HG03280 (cell line): ENCODE results near the gene XYLT1.

Experiments
- ATAC-seq: cut with Tn5 transposase; IDR thresholded peaks from one replicate; pipeline ENCODE4 v1.9.1; 2021; ENCODE audit warnings: mild to moderate bottlenecking, moderate library complexity; ENCODE audit not compliant: unreplicated experiment

The XYLT1 gene

DNA sequence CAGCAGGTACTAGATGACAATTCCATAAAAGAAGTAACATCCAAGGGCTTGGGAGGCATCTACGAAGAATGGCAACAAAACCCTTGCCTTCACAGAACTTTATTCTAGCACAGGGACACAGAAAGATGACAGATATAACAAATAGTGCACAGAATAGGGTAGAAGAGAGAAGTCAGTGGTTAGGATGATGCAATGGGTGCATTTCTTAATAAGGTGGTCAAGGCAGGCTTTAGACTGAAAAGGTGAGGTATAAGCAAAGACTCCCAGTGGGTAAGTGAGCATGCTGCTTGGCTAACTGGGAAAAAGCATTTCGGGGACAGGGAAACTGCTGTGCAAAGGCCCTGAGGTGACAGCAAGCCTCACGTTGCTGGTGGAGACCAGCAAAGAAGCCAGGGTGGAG lies 175.9 kb downstream of the XYLT1 start:
- no peak for ATAC-seq

DNA sequence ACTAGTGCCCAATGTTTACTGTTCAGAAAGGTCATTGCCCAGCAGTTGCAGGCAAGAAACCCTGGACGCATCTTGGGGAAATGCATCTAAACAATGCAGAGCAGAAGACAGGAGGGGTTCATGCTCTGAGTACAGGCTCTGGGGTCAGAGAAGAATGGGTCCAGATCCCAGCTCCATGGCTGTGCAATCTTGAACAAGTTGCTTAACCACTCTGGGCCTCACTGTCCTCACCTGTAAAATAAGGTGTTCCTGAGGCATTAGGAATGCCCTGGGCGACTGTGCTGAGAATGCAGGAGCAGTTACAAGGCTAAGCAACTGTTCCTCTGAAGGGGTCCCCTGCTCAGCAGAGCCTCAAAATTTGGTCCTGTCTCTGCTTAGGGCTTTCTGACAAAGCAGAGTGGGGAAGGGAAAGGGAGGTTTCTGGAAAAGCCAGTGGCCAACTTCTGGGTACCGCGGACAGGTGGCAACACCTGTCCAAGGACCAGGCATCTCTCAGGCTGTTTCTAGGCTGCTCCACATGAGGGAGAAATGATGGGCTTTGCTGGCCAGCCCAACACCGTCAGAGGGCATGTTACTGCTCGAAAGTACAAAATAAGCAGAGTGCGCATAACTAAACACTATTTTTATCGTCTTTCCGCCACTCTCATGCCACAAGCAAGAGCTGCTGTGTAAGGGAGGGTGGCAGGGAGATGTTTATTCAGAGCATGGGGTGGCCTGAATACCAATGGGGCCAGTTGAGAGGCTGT lies 176.8 kb downstream of the XYLT1 start:
- no peak for ATAC-seq

DNA sequence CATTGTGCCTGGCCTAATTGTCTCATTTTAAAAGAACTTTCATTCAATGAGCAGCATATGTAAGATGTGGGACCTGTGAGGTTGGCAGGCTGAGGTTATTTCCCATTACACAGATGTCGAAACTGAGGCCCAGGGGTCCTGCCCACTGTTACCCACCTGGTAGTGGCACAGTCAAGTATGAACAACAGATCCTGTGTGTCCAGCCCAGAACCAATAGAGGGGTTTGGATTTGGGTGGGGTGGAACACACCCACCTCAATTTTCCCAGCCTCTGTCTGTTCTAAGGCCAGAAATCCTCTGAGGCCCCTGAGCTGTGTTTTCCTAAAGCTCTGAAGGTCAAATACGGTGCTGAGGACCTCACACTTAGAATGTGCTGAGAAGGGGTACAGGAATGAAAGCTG lies 179.5 kb downstream of the XYLT1 start:
- no peak for ATAC-seq

DNA sequence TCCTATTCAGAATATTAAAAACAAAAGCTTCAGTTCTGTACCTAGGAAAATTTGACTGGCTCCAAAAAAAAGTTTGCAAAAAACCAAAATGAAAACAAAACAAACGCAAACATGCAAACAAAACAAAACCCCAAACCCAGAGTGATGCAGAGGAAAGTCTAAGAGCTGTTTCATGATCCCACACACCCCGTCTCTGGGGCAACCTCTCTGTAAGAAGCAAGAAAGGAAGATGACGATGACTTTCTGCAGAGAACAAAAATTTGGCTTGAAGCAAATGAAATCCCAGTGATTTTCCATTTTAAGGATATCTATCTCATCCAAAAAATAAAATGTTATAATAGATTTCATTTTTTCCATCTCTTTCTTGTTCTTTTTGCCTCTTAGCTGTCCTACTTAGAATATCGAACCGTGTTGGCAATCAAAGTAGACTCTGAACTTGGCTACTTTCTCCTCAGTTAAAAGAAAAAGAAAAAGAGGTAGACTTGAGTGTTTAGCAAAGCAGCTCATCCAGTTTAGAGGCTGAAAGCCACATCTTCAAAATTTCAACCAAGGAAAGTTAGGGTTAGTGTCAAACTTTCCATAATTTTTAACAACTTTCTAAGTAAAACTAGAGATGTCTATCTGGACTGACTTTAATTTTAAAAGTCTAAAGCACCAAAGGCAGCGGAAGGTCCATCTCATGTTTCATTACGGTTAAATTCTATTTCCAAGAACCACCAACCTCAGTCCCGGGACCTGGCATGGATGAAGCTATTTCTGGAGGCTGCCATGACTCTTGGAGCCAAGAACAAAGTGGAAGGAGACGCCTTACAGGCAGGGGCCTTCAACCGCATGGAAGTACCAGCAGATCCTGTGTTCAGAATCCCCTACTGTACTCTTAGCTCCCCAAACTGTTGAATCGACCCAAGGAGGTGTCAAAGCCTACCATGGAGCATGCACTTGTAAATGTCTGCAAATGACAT lies 180.8 kb downstream of the XYLT1 start:
- ATAC-seq, result no peak

DNA sequence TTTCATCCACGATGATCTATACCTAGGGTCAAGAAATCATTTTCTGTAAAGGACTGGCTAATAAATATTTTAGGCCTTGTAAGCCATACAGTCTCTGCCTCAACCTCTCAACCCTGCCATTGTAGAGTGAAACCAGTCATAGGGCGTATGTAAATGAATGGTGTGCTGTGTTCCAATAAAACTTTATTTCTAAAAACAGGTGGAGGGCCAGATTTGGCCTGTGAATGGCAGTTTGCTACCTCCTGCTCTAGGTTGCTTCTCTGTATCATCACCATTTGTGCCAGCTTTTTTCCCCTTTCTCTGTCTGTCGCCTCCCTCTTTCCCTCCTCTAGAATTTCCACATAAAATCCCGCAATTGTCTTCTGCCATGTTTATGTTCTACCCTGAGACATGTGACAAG lies 181.7 kb downstream of the XYLT1 start:
- ATAC-seq, result no peak

DNA sequence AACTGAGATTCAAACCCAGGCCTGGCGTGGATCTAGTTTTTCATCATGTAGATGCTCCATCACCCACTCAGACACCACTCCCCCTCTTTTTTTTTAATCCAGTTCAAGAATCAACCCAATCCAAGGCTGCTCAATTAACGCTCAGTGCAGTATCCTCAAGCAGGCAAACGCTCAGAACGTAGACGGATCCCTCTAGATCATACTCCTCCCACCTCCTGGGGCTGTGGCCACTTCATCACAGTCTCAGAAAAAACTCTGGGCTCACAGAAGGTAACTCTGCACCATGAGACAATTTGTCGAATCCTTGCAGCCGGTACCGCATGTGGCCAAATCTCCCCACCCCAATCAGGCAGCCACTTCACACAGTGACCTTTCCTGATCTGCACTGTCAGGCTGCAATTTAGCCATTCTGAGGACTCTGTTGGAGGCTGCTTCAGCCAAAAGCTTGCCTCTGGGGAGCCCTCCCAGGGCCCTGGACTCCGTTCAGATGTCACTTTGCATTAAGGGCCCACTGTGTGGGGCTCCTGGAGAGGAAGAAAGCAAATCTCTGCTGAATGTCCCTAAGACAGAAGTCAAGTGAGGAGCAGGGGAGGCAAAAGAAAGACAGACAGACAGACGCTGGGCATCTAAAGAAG lies 183.5 kb downstream of the XYLT1 start:
- no peak for ATAC-seq

DNA sequence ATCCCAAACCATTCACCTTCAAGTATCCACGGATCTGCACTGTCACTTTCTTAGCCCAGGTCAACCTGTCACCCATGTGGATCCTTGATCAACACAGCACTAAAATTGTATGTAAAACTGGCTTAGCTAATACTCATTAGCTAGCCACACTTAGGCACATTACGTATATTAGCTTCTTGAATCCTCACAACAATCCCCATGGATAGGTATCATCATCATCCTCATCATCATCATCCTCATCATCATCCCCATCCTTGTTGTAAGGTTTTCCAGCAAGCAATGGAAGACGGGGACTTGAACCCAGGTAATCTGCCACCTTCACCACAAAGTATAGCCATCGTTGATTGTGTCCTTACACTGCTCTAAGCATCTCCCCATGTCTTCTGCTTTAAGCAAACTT lies 184.3 kb downstream of the XYLT1 start:
- ATAC-seq, result no peak

DNA sequence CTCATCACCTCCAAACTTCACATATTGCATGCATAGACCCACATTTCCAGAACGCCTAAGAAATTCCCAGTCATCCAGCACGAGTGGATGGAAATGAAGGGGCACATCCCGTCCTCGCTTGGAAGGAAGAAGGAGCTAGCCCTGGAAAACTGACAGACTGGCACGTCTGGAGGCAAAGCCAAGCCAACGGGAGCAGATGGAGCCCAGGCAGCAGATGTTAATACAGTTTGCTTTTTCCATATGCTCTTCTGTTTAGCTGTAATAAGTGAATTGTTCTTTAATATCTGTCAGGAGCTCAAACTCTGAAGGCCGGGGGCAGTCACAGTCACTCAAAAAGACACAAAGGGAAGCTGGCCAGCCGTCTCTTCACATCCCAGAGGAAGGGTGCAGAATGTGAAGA lies 187.7 kb downstream of the XYLT1 start:
- no peak for ATAC-seq

DNA sequence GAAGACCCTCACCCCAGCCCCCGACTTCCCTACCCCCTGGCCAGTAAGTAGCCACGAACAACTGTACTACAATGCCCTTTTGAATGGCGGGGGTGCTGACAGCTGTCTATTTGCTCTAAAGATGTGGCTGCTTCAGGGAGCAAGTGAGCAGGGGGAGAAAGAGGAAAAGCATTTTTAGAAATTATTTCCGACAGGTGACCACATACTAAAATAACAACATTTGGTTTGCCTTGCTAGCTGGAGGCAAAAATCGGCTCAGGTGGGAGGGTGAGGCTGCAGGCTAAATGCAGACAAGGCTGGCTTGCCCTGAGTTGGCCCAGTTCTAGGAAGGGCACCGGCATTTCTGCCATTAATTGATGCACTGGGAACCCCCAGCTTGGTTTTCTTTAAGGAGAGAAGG lies 188.5 kb downstream of the XYLT1 start:
- ATAC-seq, result no peak

DNA sequence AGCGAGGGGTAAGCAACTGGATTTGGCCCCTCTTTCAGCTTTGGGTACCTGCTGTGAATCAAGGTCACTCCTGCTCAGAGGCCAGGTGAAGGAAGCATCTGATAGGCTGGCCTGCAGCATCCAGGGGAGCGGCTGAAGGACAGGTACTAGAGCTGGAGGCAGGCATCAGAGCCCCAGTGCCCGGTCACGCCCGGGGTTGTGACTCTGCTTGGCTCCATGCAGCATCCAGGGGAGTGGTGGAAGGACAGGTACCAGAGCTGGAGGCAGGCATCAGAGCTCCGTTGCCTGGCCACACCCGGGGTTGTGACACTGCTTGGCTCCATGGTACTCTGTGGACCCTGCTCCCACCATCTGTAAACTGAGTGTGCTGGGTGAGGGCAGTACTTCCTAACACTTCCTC lies 189.7 kb downstream of the XYLT1 start:
- ATAC-seq, result no peak

DNA sequence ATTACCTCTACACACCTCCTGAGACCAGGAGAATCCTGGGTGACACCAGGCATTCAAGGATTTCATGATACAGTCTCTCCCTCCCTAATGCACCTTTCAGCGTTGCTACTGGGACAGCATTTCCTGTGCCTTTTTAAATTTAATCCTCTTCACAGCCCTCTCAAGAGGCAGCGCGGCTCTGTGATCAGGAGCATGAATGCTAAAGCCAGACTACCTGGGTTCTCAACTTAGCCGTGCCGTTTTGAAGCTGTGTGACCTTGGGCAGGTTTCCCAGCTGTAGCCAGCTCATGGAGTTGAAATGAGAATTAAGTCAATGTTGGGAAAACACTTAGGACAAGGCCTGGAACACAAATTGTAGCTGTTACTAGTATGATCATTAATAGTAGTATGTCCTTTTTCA lies 191.8 kb downstream of the XYLT1 start:
- ATAC-seq, result no peak

DNA sequence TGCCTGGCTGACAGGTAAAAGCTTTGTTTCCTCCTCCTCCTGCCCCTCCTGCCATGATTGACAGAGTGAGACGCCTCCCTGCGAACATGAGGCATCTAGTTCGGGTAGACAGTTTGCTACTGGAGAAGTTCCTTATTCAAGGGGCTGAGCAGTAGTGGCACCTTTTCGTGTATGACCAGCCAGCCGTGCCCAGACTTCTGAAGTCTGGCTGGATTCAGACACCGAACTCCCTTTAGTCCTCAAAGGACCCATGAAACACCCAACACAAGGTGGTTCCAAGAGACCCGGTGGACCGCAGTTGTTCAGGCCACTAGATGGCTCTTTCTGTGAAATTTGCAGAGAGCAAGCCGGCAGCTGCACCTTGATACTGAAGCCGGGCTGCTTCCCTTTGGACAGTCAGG lies 192.8 kb downstream of the XYLT1 start:
- ATAC-seq, result no peak

DNA sequence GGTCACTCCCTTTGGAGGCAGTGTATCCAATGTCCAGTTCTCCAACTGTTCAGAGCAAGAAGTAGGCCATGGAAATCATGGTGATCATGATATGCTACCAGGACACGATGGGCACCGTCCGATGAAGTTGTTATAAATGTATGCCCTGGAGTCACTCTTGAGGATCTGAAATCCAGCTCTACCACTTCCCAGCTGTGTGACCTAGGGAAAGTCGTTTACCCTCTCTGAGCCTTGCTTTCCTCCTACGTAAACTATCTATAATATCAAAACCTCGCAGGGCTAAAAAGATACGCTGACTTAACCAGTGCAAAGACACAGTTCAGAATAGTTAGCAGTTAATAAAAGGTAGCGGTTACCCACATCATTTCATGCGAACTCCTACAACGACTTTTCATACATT lies 194.2 kb downstream of the XYLT1 start:
- ATAC-seq, result no peak

DNA sequence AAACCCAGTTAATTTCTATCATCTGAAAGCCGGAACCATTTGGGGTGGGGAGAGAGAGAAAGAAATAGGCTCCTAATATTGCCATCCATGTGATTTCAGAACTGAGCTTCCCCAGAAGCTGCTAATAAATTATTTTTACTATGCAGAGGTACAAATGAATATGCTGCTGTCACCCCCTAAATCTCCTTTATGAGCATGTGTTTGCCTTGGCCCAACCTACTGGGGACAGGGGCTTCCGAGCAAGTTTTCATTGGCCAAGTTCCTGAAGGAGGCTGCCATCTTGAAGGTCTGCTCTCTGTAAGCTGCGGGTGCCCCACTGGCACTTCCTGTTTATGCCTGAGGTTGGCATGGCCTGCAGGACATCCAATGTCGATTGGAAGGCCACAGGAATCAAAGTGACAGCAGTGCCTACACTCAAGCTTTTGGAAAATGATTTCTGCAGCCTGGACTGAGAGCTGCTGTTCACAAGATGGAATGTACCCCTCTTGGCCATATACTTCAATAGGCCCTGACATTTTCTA lies 194.7 kb downstream of the XYLT1 start:
- ATAC-seq, result no peak

DNA sequence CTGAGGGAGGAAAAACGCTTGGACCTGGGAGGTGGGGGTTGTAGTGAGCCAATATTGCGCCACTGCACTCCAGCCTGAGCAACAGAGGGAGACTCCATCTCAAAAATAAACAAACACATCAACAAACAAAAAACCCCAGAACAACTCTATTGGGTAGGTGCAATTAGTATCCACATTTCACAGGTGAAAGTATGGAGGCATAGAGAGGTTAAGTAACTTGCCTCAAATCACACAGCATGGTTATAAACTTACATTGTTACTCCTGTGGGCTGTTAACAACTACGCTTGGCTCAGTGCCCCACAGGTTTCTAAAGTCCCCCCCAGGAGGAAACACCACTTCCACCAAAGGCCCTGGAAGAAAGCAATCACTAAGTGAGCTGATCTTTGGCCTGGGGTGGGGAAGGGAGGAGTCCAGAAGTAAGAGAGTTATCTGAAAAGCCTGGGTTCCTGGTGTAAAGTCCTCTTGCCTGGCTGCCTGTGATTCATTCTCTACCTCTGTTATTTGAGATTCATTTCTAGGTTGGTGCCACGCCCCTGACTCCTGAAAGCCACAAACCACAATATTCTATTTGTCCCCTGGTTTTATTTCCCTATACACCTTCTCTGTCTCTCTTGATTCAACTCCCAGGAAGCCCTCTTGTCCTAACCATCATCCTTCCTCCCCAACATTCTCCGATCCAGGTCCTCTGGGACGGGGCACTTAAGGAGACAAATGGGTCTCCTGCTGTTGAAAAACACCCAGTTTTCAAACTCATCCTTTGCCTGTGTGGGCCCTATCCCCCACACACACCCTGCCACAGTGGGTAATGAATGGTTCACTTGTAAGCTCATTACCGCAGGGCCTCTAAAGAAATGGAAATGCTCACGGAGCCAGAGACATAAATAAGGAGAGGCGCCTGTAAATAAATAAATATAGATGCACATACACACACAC lies 195.4 kb downstream of the XYLT1 start:
- no peak for ATAC-seq

DNA sequence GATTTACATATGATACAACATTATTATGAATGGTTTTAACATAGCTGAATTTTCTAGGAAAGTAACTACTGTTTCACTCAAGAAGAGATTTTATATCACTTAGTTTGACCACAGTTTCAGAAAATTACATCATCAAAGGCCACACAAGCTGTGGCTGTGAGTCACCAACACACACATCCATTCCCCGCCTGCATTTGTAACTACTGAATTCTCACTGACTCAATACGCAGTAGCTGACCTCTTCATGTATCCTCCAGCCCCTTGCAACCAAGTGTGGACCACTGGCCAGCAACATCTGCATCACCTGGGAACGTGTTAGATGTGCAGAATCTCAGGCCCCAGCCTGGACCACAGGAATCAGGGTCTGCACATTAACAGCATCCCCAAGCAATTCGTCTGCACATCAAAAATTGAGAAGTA lies 197.6 kb downstream of the XYLT1 start:
- no peak for ATAC-seq

DNA sequence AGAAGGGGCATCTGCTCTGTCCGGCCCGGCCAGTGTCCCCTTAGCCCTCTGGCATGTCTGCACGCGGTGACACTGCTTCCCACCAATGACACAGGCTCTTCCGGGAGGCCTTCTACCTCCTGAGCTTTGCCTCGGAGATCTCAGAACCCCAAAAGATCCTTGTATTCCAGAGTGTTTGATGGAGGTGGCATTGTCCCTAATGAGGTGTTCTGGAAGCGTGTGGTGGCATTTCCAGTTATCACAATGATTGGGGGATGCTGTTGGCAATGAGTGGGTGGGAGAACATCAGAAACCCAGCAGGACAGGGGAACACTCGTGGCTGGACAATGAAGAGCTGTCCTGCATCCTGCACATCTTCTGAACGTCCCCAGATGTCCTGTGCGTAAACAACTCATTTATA lies 198.0 kb downstream of the XYLT1 start:
- no peak for ATAC-seq

DNA sequence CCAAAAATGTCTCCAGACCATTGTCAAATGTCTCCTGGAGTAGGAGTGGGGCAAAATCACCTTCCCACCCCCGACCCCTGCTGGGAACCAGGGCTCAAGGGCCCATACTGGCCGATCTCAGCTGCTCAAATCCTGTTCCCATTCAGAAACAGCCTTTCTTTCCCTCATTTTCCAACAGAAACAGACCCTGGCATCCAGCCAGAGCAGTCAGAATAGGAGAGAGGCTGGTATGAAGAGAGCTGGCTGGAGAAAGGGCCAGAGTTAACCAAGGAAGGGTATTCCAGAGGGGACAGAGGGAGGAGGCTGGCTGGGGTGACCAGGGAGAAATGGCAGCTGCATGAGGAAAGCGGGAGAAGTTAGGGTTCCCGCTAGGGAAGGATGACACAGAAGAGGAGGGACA lies 199.1 kb downstream of the XYLT1 start:
- ATAC-seq, result no peak

DNA sequence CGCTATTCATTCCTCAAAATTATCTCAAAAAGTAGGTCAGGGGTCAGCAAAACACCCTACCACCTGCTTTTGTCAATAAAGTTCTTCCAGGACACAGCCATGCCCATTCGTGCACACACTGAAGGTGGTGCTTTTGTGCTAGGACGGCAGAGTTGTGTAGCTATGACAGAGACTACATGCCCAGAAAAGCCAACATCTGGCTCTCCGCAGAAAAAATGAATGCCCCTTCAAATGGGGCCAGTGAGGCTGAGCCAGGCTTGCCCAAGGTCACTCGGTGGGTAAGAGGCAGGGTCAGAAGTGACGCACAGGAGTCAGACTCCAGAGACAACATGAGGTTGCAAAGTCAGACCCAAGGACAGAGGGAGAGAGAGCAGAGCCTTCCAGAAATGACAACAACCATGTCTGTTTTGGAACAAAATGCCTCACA lies 200.1 kb downstream of the XYLT1 start:
- no peak for ATAC-seq

DNA sequence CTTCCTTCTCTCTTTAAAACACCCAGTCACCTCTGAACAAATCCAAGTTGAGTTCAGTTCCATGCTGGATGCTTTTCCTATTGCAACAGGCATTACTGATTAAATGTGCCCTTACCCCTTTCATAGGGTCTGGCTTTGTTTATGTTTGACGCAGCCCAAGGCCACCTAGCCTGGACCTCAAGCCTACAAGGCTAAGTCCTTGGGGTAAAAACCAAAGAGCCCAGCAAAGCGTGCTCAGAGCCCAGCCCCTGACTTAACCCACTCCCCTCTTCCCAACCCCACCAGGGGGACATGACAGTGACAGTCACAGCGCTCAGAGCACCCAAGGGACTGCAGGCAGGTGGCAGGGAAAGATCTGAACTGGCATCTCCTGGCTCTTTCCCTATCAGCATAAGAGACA lies 200.6 kb downstream of the XYLT1 start:
- no peak for ATAC-seq
